HCT116 (cell line): ENCODE data around the gene GNG7. TPM values are rescaled to one million over a fixed set of nuclear protein-coding genes. Genes with fewer than 3 reads are reported as not detected.

Experiments
- ATAC-seq: fragments of 200-7000 bp; cut with Tn5 transposase; 2 replicates; pipeline ENCODE4 v1.9.1; 2020; ENCODE audit warnings: mild to moderate bottlenecking, moderate library complexity
- BruUV-seq: library from RNA; stranded (reverse); fragments of 400-500 nt; replicated peaks from 2 replicates; lab custom pipeline; 2021; lab: Mats Ljungman, UMichigan
- CTCF ChIA-PET: fragments of 300-600 bp; sonication (Branson Sonifier 250); formaldehyde crosslinking; loops from one replicate; lab custom pipeline; 2021; ENCODE audit warnings: antibody characterized with exemption; lab: Charles Lee
- POLR2A ChIA-PET: fragments of 300-600, 350-600 bp; sonication (Branson Sonifier 250); formaldehyde crosslinking; loops from one replicate; lab custom pipeline; 2021; ENCODE audit warnings: antibody characterized with exemption; lab: Charles Lee
- RAD21 ChIA-PET, 2 experiments: fragments of 300-600 bp; sonication (Branson Sonifier 250); formaldehyde crosslinking; loops; one replicate each; lab custom pipeline; 2023; ENCODE audit warnings: low total read pairs in 2 of 2; ENCODE audit not compliant: uncharacterized antibody in 2 of 2, unreplicated experiment in 2 of 2, low non-redundant PET in 1 of 2; lab: Charles Lee
- DNase-seq: peaks from one replicate; pipeline ENCODE4 v3.0.0-alpha.2; 2010; ENCODE audit warnings: low read depth, low spot score
- H2AFZ ChIP-seq: fragments of 200-600 bp; shearing (Covaris generic), sonication (generic); 2 replicates; pipeline ENCODE4 v1.6.1; 2017; ENCODE audit warnings: low read depth, mixed run types, mixed read lengths, antibody characterized with exemption, low read length; ENCODE audit not compliant: poor library complexity, severe bottlenecking
- H3K27ac ChIP-seq: 2 replicates; pipeline ENCODE4 v1.5.1; 2012; ENCODE audit warnings: low read depth, low read length
- H3K27me3 ChIP-seq: fragments of 200-600 bp; sonication (generic); 2 replicates; pipeline ENCODE4 v1.6.1; 2016; ENCODE audit warnings: mixed run types, low read length, mixed read lengths; ENCODE audit not compliant: insufficient read depth
- H3K36me3 ChIP-seq, 2 experiments: fragments of 200-500 bp in 1 of 2; fragments of 200-600 bp in 1 of 2; sonication (Bioruptor generic) in 1 of 2; sonication (generic) in 1 of 2; 2 replicates each; pipeline versions ENCODE4 v1.5.1 to v1.6.1; 2014 to 2016; ENCODE audit warnings: low read length in 2 of 2, inconsistent platforms in 1 of 2, mixed read lengths in 1 of 2, mixed run types in 1 of 2; ENCODE audit not compliant: insufficient read depth in 2 of 2, control insufficient read depth in 1 of 2
- H3K4me1 ChIP-seq, 2 experiments: fragments of 200-600 bp in 1 of 2; sonication (generic) in 1 of 2; 2 replicates each; pipeline versions ENCODE4 v1.5.1 to v1.6.1; 2012 to 2017; ENCODE audit warnings: low read length in 2 of 2, inconsistent platforms in 1 of 2, mild to moderate bottlenecking in 1 of 2, mixed read lengths in 1 of 2, mixed run types in 1 of 2, moderate library complexity in 1 of 2; ENCODE audit not compliant: insufficient read depth in 2 of 2, control insufficient read depth in 1 of 2
- H3K4me2 ChIP-seq: fragments of 200-600 bp; sonication (generic); 2 replicates; pipeline ENCODE4 v1.6.1; 2017; ENCODE audit warnings: mixed run types, low read length, mixed read lengths
- H3K4me3 ChIP-seq, 2 experiments: fragments of 200-600 bp in 1 of 2; sonication (generic) in 1 of 2; replicated peaks in 1 of 2; 2 replicates each; pipeline ENCODE4 v1.5.1; 2011 to 2016; ENCODE audit warnings: low read length in 2 of 2, control low read depth in 1 of 2, low read depth in 1 of 2, mild to moderate bottlenecking in 1 of 2, mixed read lengths in 1 of 2, mixed run types in 1 of 2
- H3K79me2 ChIP-seq: fragments of 200-600 bp; sonication (generic); 2 replicates; pipeline ENCODE4 v1.6.1; 2017; ENCODE audit warnings: mild to moderate bottlenecking, mixed run types, low read length, moderate library complexity, mixed read lengths; ENCODE audit not compliant: insufficient read depth
- H3K9ac ChIP-seq: fragments of 200-600 bp; sonication (generic); 2 replicates; pipeline ENCODE4 v1.6.1; 2016; ENCODE audit warnings: low read length, mixed read lengths
- H3K9me2 ChIP-seq: fragments of 200-600 bp; sonication (generic), shearing (Covaris generic); 2 replicates; pipeline ENCODE4 v1.6.1; 2017; ENCODE audit warnings: mixed run types, mild to moderate bottlenecking, moderate library complexity; ENCODE audit not compliant: insufficient read depth
- H3K9me3 ChIP-seq, 2 experiments: fragments of 200-500 bp in 1 of 2; fragments of 200-600 bp in 1 of 2; sonication (Bioruptor generic) in 1 of 2; sonication (generic) in 1 of 2; 2 replicates each; pipeline ENCODE4 v1.6.1; 2014 to 2017; ENCODE audit warnings: low read length in 2 of 2, mixed read lengths in 2 of 2, inconsistent platforms in 1 of 2, low read depth in 1 of 2, mild to moderate bottlenecking in 1 of 2, mixed run types in 1 of 2, moderate library complexity in 1 of 2; ENCODE audit not compliant: control insufficient read depth in 1 of 2, insufficient read depth in 1 of 2
- H4K20me1 ChIP-seq: fragments of 200-600 bp; sonication (generic), shearing (Covaris generic); 2 replicates; pipeline ENCODE4 v1.6.1; 2017; ENCODE audit warnings: mixed run types, mild to moderate bottlenecking, moderate library complexity; ENCODE audit not compliant: insufficient read depth
- CBX3 ChIP-seq: IDR thresholded peaks from 2 replicates; pipeline ENCODE4 v1.6.1; 2012; ENCODE audit warnings: low read depth
- CEBPB ChIP-seq: IDR thresholded peaks from 2 replicates; pipeline ENCODE4 v1.6.1; 2012; ENCODE audit warnings: low read depth
- EGR1 ChIP-seq: IDR thresholded peaks from 2 replicates; pipeline ENCODE4 v1.6.1; 2012; ENCODE audit warnings: low read depth
- ELF1 ChIP-seq: IDR thresholded peaks from 2 replicates; pipeline ENCODE4 v1.6.1; 2012; ENCODE audit warnings: low read depth, borderline replicate concordance
- SIN3A ChIP-seq: IDR thresholded peaks from 2 replicates; pipeline ENCODE4 v1.6.1; 2012; ENCODE audit warnings: low read depth
- TCF7L2 ChIP-seq: IDR thresholded peaks from 2 replicates; pipeline ENCODE4 v1.7.0; 2011; ENCODE audit warnings: borderline replicate concordance, inconsistent platforms; ENCODE audit not compliant: insufficient read depth, insufficient read length; ENCODE audit errors: extremely low read depth
- intact Hi-C: fragments of 100-400 bp; cut with micrococcal nuclease; formaldehyde crosslinking; loops from 2 replicates; pipeline ENCODE4 v1.10.0; 2022
- total RNA-seq: library from RNA; stranded (reverse); gene quantifications from one replicate; pipeline ENCODE4 v1.2.1, GENCODE V29; 2021; ENCODE audit not compliant: unreplicated experiment
- TF ChIP-seq, protein P1 (sequence below): IDR thresholded peaks from 2 replicates; pipeline ENCODE4 v1.6.1; 2011; ENCODE audit warnings: mild to moderate bottlenecking, low read length, moderate library complexity; ENCODE audit not compliant: insufficient replicate concordance; ENCODE audit errors: extremely low read depth
- TF ChIP-seq, protein P2 (sequence below), 3 experiments: fragments of 200-600 bp in 1 of 3; sonication (generic) in 1 of 3; IDR thresholded peaks in 2 of 3; conservative IDR thresholded peaks in 1 of 3; 2 replicates each; pipeline ENCODE4 v1.5.1; 2012 to 2017; ENCODE audit warnings: low read depth in 2 of 3, low read length in 2 of 3, antibody characterized with exemption in 1 of 3, borderline replicate concordance in 1 of 3, control low read depth in 1 of 3, mild to moderate bottlenecking in 1 of 3, mixed read lengths in 1 of 3, mixed run types in 1 of 3, moderate library complexity in 1 of 3; ENCODE audit not compliant: insufficient read depth in 1 of 3
- TF ChIP-seq, protein P3 (sequence below): IDR thresholded peaks from 2 replicates; pipeline ENCODE4 v1.6.1; 2012

The GNG7 gene
- total RNA-seq, 1 experiment from 2014 or later: 11.3 TPM

DNA sequence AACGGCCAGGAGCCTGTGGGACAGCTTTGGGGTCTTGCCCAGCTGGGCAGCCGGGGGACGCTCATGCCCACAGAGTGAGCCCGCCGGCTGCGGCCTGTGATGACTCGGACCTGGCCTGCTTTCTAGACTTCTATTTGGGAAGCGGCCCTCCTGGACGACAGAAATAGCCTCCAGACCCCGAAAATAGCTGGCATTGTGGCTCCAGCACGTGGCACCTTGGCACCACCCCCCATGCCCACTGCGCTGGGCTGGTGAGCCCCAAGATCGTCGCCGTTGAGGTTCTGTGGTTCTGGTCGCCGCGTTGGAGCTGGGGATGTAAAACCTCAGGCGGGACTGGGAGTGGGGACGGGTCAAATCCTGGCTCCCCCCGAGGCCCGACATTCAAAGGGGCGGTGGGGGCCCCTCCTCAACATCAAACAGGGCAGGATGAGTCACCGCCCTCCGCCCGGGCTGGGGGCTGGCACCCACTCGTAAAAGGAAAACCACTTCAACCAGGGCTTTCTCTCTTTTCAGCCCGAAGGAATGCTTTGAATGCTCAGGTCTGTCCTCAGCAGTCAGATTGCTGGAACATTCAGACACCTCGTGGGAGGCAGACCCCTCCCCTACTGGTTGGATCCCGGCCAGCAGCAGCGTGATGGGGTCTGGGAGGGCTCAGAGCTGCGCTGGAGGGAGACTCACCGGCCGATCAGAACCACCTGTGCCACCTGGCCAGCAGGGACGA is 184.5 kb downstream of the GNG7 start:
- peak overlapping the region; percentile 29 for H2AFZ ChIP-seq
- no peaks in the 10 kb centered on the region for H3K9me2 ChIP-seq
- RAD21 ChIA-PET: interaction anchor here in 1 of 2 experiments (0.5 kb wide), 1 partner anchor 8 kb away, joined by 4 read pairs; no protein-coding TSS in a partner anchor
- CTCF ChIA-PET: interaction anchor here (1.0 kb wide), 1 partner anchor 61 kb away, joined by 3 read pairs; no protein-coding TSS in a partner anchor
- no peaks in the 10 kb centered on the region for H3K27me3 ChIP-seq
- peak; percentile 71 for ATAC-seq
- BruUV-seq: no TSS peak
- H3K4me3 ChIP-seq: peak overlapping the region; percentile 6 to 23; a peak in 2 of 4 replicates
- no peaks in the 10 kb centered on the region for H3K9me3 ChIP-seq
- peak overlapping the region; percentile 85 for H3K4me2 ChIP-seq
- no peaks in the 10 kb centered on the region for H3K79me2 ChIP-seq
- TF ChIP-seq, protein P1, sequence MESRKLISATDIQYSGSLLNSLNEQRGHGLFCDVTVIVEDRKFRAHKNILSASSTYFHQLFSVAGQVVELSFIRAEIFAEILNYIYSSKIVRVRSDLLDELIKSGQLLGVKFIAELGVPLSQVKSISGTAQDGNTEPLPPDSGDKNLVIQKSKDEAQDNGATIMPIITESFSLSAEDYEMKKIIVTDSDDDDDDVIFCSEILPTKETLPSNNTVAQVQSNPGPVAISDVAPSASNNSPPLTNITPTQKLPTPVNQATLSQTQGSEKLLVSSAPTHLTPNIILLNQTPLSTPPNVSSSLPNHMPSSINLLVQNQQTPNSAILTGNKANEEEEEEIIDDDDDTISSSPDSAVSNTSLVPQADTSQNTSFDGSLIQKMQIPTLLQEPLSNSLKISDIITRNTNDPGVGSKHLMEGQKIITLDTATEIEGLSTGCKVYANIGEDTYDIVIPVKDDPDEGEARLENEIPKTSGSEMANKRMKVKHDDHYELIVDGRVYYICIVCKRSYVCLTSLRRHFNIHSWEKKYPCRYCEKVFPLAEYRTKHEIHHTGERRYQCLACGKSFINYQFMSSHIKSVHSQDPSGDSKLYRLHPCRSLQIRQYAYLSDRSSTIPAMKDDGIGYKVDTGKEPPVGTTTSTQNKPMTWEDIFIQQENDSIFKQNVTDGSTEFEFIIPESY: no peak
- TF ChIP-seq, protein P2, sequence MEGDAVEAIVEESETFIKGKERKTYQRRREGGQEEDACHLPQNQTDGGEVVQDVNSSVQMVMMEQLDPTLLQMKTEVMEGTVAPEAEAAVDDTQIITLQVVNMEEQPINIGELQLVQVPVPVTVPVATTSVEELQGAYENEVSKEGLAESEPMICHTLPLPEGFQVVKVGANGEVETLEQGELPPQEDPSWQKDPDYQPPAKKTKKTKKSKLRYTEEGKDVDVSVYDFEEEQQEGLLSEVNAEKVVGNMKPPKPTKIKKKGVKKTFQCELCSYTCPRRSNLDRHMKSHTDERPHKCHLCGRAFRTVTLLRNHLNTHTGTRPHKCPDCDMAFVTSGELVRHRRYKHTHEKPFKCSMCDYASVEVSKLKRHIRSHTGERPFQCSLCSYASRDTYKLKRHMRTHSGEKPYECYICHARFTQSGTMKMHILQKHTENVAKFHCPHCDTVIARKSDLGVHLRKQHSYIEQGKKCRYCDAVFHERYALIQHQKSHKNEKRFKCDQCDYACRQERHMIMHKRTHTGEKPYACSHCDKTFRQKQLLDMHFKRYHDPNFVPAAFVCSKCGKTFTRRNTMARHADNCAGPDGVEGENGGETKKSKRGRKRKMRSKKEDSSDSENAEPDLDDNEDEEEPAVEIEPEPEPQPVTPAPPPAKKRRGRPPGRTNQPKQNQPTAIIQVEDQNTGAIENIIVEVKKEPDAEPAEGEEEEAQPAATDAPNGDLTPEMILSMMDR (IDR thresholded peaks at IDR 0.05 in 2 of 3, conservative IDR thresholded peaks at IDR 0.05 in 1 of 3; ENCODE audit: borderline replicate concordance in 1 of 3, insufficient read depth in 1 of 3, low read depth in 2 of 3, low read length in 2 of 3): no peak
- TF ChIP-seq CBX3: 0 out of 2 replicates have a peak, but pooled peaks have one; percentile 31
- no peak for TF ChIP-seq SIN3A
- TF ChIP-seq, protein P3, sequence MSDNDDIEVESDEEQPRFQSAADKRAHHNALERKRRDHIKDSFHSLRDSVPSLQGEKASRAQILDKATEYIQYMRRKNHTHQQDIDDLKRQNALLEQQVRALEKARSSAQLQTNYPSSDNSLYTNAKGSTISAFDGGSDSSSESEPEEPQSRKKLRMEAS: peak; percentile 77; the same call in 1 of the 2 replicates
- TF ChIP-seq TCF7L2: peak; percentile 83
- no peak; the same call in 1 of the 2 replicates for TF ChIP-seq EGR1
- no peak for TF ChIP-seq CEBPB
- no peak for TF ChIP-seq ELF1
- TF ChIP-seq, all 23 proteins: peak for 3
- peak overlapping the region; percentile 40 for H3K27ac ChIP-seq
- H3K36me3 ChIP-seq: no peaks in the 10 kb centered on the region
- POLR2A ChIA-PET: interaction anchor here (0.5 to 1.3 kb wide), 3 partner anchors 8 to 42 kb away, joined by 3 to 9 read pairs (median 3); partner anchors contain the start of gene GADD45B
- intact Hi-C loops: no loop called here
- H3K4me1 ChIP-seq: peaks cover 27 to 54% of the 10 kb centered on the region in 2 experiments
- H3K9ac ChIP-seq: peak overlapping the region; percentile 50
- DNase-seq: no peak
- H4K20me1 ChIP-seq: no peaks in the 10 kb centered on the region
